AG10803 (cell line): ENCODE measurements around the gene CD151.

Source experiments
- DNase-seq: peaks from one replicate; pipeline ENCODE4 v3.0.0; 2010; ENCODE audit warnings: low read depth
- H3K4me3 ChIP-seq: 2 replicates; pipeline ENCODE4 v1.5.1; 2011; ENCODE audit warnings: mild to moderate bottlenecking, low read length, control low read depth
- CTCF ChIP-seq: conservative IDR thresholded peaks from 2 replicates; pipeline ENCODE4 v1.5.1; 2011; ENCODE audit warnings: mild to moderate bottlenecking, low read length, control low read depth, inconsistent platforms

Gene CD151

DNA sequence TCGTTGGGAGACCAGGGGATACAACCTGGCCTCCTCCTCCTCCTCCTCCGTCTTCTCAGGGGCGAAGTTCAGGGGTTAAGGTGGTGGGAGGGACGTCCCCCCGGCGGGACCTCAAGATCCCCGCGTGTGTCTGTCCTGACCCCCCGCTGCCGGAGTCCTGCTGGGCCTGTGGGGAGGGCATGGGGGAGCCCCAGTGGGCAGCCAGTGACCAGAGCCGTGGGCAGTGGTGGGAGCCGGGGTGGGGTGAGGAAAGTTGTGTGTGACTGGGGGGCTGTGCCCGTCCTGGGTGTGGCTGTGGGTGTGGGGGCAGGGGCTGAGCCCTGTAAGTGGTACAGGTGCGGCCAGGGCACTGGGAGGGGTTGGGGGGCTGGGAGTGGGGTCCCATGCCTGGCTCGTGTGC is 20.0 kb downstream of the CD151 start:
- no peak for DNase-seq
- no peak for TF ChIP-seq CTCF
- no peak overlapping the region for H3K4me3 ChIP-seq

DNA sequence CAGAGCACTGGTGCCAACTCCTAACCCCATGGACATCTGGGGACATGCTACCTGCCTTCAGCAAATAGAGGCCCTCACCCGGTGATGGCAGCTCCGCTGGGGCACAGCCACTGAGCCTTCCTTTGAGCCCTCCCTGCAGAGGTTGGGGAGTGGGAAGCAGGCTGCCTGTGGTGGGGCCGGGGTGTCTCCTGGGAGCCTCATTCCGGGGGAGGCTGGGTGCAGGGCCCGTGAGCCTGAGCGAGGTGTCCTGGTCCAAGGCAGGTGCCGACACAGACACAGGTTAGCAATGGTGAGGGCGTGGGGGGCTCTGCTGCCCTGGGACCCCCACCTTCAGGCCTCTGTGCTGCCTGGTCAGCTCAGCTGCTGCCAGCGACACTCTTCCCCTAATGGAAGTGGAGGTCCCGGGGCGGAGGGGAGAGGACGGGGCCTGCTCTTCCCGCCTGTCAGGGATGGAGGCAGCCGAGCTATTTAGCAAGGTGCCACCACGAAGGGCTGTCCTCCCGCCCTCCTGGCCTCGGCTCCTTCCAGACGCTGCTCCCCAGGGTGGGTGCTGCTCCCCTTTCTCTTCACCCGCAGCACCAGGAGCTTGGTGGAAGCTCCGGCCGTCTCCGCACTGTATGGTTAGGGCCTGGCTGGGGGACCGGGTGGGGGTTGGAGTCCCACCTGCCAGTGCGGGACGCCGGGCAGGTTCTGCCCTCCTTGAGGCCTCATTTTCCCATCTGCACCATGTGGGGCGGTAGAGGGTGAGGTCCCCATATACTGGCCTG is 21.1 kb downstream of the CD151 start:
- no peak for TF ChIP-seq CTCF
- H3K4me3 ChIP-seq: no peak overlapping the region
- no peak for DNase-seq

DNA sequence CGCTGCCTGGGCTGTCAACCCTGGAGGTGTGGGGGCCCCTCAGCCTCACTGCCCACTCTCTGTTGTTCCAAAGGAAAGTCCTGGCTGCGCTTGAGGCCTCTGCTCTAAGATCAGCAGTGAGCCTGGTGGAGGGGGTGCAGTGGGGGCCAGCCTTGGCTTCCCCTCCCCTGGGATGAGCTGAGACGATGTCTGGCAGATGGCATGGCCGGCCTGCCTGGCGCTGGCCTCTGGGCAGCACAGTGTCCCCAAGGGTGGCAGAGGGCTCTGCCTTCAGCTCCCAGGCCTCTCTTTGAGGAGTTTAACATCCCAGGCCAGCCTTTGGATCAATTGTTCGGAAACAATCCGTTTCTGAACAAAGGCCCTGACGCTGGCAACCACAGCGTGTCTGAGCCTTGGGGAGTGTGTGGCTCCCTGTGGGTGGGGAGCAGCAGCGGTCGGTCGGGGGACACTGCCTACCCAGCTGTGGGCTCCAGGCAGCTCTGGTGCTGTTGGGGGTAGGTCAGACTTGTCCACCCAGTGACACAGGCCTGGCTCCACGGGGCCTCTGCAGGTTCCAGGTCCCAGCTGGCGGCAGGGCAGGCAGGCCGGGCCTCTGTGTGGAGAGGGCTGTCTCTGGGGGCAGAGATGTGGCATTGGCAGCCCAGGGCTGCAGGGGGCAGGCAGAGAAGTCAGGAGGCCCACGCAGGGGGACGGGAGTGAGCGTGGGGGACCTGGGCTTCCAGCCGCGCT is 22.0 kb downstream of the CD151 start:
- H3K4me3 ChIP-seq: no peak overlapping the region
- TF ChIP-seq CTCF: no peak
- no peak for DNase-seq

- H3K4me3 ChIP-seq: no peak overlapping the region
- no peak for DNase-seq
- no peak for TF ChIP-seq CTCF
Observed at GRCh38 chr11:855330-855674, 22.6 kb downstream of the CD151 start.

DNA sequence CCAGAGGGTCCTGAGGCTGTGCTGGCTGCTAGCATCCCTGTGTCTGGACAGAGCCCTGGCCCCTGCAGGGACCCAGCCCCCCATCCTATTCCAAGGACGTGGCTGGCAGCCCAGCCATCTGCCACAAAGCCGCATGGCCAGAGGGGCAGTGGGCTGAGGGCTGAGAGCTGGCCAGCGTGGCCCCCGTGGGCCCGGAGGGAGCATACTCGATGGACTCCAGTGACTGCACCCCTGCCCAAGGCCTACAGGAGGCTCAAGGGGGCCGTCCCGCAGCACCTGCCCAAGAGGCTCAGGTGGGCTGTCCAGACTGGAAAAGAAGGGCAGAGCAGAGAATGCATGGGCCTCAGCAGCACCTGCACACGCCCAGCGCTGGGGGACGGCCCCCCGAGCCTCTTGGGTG is 23.0 kb downstream of the CD151 start:
- no peak for DNase-seq
- H3K4me3 ChIP-seq: no peak overlapping the region
- no peak for TF ChIP-seq CTCF

DNA sequence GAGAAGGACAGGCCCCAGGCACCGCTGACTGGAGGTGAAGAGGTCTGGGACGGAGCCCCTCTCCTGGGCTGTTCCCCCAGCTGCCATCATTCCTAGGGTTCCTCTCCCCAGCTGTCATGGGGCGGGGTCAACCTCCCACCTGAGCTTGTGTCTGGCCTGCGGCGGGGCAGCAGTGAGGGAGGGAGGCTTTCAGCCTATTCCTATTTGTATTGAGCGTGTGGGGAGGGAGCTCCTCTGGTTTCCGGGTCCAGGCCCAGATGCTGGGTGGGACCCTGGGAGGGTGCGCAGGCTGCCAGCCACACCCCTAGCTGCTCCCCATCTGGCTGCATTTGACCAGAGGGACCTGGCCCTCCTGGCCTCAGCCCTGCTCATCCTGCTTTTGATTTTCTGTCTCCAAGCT is 23.6 kb downstream of the CD151 start:
- H3K4me3 ChIP-seq: no peak overlapping the region
- TF ChIP-seq CTCF: no peak
- DNase-seq: no peak

- no peak for TF ChIP-seq CTCF
- H3K4me3 ChIP-seq: no peak overlapping the region
- no peak for DNase-seq
Observed at GRCh38 chr11:858053-858761, 25.5 kb downstream of the CD151 start.
